GM23338 (cell line): ENCODE results near the gene TMEM123. TPM values are rescaled to one million over a fixed set of nuclear protein-coding genes. Genes with fewer than 3 reads are reported as not detected.

Experiments
- ATAC-seq: fragments of 200-7000 bp; cut with Tn5 transposase; 3 replicates; pipeline ENCODE4 v1.9.1; 2020
- DNase-seq: peaks from one replicate; pipeline ENCODE4 v3.0.0-alpha.2; 2015; ENCODE audit warnings: low spot score
- H2AFZ ChIP-seq: fragments of 200-600 bp; sonication (generic); 2 replicates; pipeline ENCODE4 v1.8.0; 2016; ENCODE audit warnings: antibody characterized with exemption, mild to moderate bottlenecking, moderate library complexity
- H3F3A ChIP-seq: fragments of 200-600 bp; sonication (generic); replicated peaks from 2 replicates; pipeline ENCODE4 v1.8.0; 2017; ENCODE audit warnings: antibody characterized with exemption, mixed run types, low read depth
- H3K27ac ChIP-seq: fragments of 200-600 bp; sonication (generic); 2 replicates; pipeline ENCODE4 v1.6.1; 2016; ENCODE audit warnings: low read depth
- H3K27me3 ChIP-seq: fragments of 200-600 bp; sonication (generic); 2 replicates; pipeline ENCODE4 v1.8.0; 2016; ENCODE audit warnings: mild to moderate bottlenecking, mixed run types, moderate library complexity; ENCODE audit not compliant: insufficient read depth
- H3K36me3 ChIP-seq: fragments of 200-600 bp; sonication (generic); 2 replicates; pipeline ENCODE4 v1.8.0; 2016; ENCODE audit warnings: mild to moderate bottlenecking; ENCODE audit not compliant: insufficient read depth
- H3K4me1 ChIP-seq: fragments of 200-600 bp; sonication (generic); 2 replicates; pipeline ENCODE4 v1.8.0; 2016; ENCODE audit warnings: mild to moderate bottlenecking, moderate library complexity; ENCODE audit not compliant: insufficient read depth
- H3K4me2 ChIP-seq: fragments of 200-600 bp; sonication (generic); 2 replicates; pipeline ENCODE4 v1.7.1; 2017; ENCODE audit warnings: mixed run types
- H3K4me3 ChIP-seq: fragments of 200-600 bp; sonication (generic); 2 replicates; pipeline ENCODE4 v1.6.1; 2016; ENCODE audit warnings: mixed run types
- H3K79me2 ChIP-seq: fragments of 200-600 bp; sonication (generic); replicated peaks from 2 replicates; pipeline ENCODE4 v1.8.0; 2017; ENCODE audit warnings: mild to moderate bottlenecking; ENCODE audit not compliant: insufficient read depth
- H3K9me2 ChIP-seq: fragments of 200-600 bp; sonication (generic); 2 replicates; pipeline ENCODE4 v1.8.0; 2017; ENCODE audit not compliant: insufficient read depth
- H4K20me1 ChIP-seq: fragments of 200-600 bp; sonication (generic); replicated peaks from 2 replicates; pipeline ENCODE4 v1.8.0; 2017; ENCODE audit warnings: mild to moderate bottlenecking; ENCODE audit not compliant: insufficient read depth
- H3K27ac Mint-ChIP-seq: 2 replicates; pipeline ENCODE4 v1.8.0; 2020; ENCODE audit warnings: inconsistent platforms, mild to moderate bottlenecking, moderate library complexity, mixed read lengths
- H3K27me3 Mint-ChIP-seq: 3 replicates; pipeline ENCODE4 v1.8.0; 2022; ENCODE audit warnings: low read depth, mild to moderate bottlenecking, moderate library complexity, mixed read lengths, inconsistent platforms; ENCODE audit not compliant: insufficient read depth, poor library complexity
- H3K36me3 Mint-ChIP-seq: 3 replicates; pipeline ENCODE4 v1.8.0; 2021; ENCODE audit warnings: low read depth, mild to moderate bottlenecking, inconsistent platforms, moderate library complexity, mixed read lengths
- H3K4me1 Mint-ChIP-seq: 3 replicates; pipeline ENCODE4 v1.8.0; 2020; ENCODE audit warnings: mild to moderate bottlenecking, inconsistent platforms, mixed read lengths
- H3K4me3 Mint-ChIP-seq: 3 replicates; pipeline ENCODE4 v1.8.0; 2021; ENCODE audit warnings: moderate library complexity, mild to moderate bottlenecking, inconsistent platforms, mixed read lengths
- H3K9me3 Mint-ChIP-seq: 3 replicates; pipeline ENCODE4 v1.8.0; 2020; ENCODE audit warnings: moderate library complexity, mild to moderate bottlenecking, inconsistent platforms, mixed read lengths
- CREB1 ChIP-seq: fragments of 250-450 bp; sonication (Bioruptor Pico); IDR thresholded peaks from 2 replicates; pipeline ENCODE4 v1.5.0; 2020; ENCODE audit warnings: low read depth, mild to moderate bottlenecking, moderate library complexity
- EZH2 ChIP-seq: fragments of 200-600 bp; sonication (generic); IDR thresholded peaks from one replicate; pipeline ENCODE4 v1.8.0; 2017; ENCODE audit warnings: antibody characterized with exemption, mild to moderate bottlenecking, low read depth; ENCODE audit not compliant: unreplicated experiment
- EZH2phosphoT487 ChIP-seq: fragments of 200-600 bp; sonication (generic); IDR thresholded peaks from one replicate; pipeline ENCODE4 v1.8.1; 2018; ENCODE audit warnings: antibody characterized with exemption; ENCODE audit not compliant: unreplicated experiment
- JUNB ChIP-seq: IDR thresholded peaks from one replicate; pipeline ENCODE4 v1.6.1; 2016; ENCODE audit warnings: antibody characterized with exemption; ENCODE audit not compliant: unreplicated experiment
- NANOG ChIP-seq: IDR thresholded peaks from 2 replicates; pipeline ENCODE4 v1.6.1; 2016; ENCODE audit warnings: antibody characterized with exemption, borderline replicate concordance
- POLR2AphosphoS5 ChIP-seq: IDR thresholded peaks from 2 replicates; pipeline ENCODE4 v1.6.1; 2016; ENCODE audit warnings: antibody characterized with exemption, low read depth
- STAT1 ChIP-seq: IDR thresholded peaks from one replicate; pipeline ENCODE4 v1.6.1; 2016; ENCODE audit warnings: antibody characterized with exemption; ENCODE audit not compliant: unreplicated experiment
- ZNF114 ChIP-seq: fragments of 250-450 bp; sonication (Bioruptor Pico); IDR thresholded peaks from 2 replicates; pipeline ENCODE4 v1.5.0; 2020; ENCODE audit warnings: mild to moderate bottlenecking, moderate library complexity
- ZNF331 ChIP-seq: fragments of 250-450 bp; sonication (Bioruptor Pico); IDR thresholded peaks from 2 replicates; pipeline ENCODE4 v1.5.0; 2020; ENCODE audit warnings: low read depth, mild to moderate bottlenecking, moderate library complexity
- polyA plus RNA-seq: library from polyadenylated mRNA; unstranded; fragments of >200 nt; fragmentation: Nextera tagmentation; extraction: Ambion mirVana; gene quantifications from 2 replicates; pipeline ENCODE4 v1.2.1, GENCODE V29; 2016
- total RNA-seq: library from RNA; depleted of rRNA; stranded (reverse); fragments of >200 nt; shearing (Covaris generic); gene quantifications from 2 replicates; pipeline ENCODE4 v1.2.3, GENCODE V29; 2014
- TF ChIP-seq, protein P1 (sequence below), 2 experiments: fragments of 200-600 bp in 1 of 2; sonication (generic) in 1 of 2; conservative IDR thresholded peaks; 2 replicates each; pipeline versions ENCODE4 v1.5.1 to v1.6.1; 2016 to 2017; ENCODE audit warnings: antibody characterized with exemption in 2 of 2, low read depth in 2 of 2, mild to moderate bottlenecking in 2 of 2, moderate library complexity in 1 of 2
- TF ChIP-seq, protein P2 (sequence below): IDR thresholded peaks from one replicate; pipeline ENCODE4 v1.6.1; 2018; ENCODE audit warnings: antibody characterized with exemption; ENCODE audit not compliant: unreplicated experiment
- TF ChIP-seq, protein P3 (sequence below): IDR thresholded peaks from 2 replicates; pipeline ENCODE4 v1.6.1; 2016; ENCODE audit warnings: antibody characterized with exemption
- TF ChIP-seq, protein P4 (sequence below): fragments of 250-450 bp; sonication (Bioruptor Pico); IDR thresholded peaks from 2 replicates; pipeline ENCODE4 v1.5.0; 2020; ENCODE audit warnings: mild to moderate bottlenecking, moderate library complexity

TMEM123 gene
- total and polyA plus RNA-seq, 2 experiments from 2014 or later = 44.1 to 61.0 TPM

DNA sequence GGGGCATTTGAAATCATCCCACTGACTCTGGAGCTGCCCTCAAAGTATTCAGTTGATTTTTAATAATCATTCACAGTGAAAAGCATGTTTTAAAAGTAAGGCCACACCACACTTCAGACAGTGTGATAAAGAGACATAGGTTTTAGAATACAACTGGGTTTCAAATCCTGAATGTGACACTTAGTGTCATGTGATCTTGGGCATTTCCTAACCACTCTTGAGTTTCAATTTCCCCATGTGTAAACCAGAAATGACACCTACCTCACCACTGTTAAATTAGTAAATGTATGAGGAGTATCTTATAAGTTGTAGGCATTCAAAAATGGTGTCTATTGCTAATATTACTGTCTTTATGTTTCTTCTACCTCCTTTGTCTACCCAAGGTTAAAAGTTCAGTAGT, 5.4 kb downstream of the TMEM123 start:
- no peak overlapping the region for H3K27ac Mint-ChIP-seq

More for the DNA sequence above, 5.4 kb downstream of the TMEM123 start:
- Histone ChIP-seq H3K27ac (no peak overlapping the region), H3K79me2 (peaks cover 59% of the 10 kb centered on the region), H2AFZ (no peak overlapping the region), H3K4me2 (no peak overlapping the region), H3K9me2 (no peaks in the 10 kb centered on the region), H4K20me1 (peaks cover 47% of the 10 kb centered on the region), H3K27me3 (peaks cover 19% of the 10 kb centered on the region), H3K4me1 (peaks cover 25% of the 10 kb centered on the region), H3K4me3 (no peak overlapping the region), H3K36me3 (no peaks in the 10 kb centered on the region), H3F3A (no peaks in the 10 kb centered on the region)
- H3K4me1 Mint-ChIP-seq = peaks cover 29% of the 10 kb centered on the region
- DNase-seq (no peak), ATAC-seq (no peak)
- TF ChIP-seq EZH2phosphoT487 = no peak
- TF ChIP-seq, protein P1, sequence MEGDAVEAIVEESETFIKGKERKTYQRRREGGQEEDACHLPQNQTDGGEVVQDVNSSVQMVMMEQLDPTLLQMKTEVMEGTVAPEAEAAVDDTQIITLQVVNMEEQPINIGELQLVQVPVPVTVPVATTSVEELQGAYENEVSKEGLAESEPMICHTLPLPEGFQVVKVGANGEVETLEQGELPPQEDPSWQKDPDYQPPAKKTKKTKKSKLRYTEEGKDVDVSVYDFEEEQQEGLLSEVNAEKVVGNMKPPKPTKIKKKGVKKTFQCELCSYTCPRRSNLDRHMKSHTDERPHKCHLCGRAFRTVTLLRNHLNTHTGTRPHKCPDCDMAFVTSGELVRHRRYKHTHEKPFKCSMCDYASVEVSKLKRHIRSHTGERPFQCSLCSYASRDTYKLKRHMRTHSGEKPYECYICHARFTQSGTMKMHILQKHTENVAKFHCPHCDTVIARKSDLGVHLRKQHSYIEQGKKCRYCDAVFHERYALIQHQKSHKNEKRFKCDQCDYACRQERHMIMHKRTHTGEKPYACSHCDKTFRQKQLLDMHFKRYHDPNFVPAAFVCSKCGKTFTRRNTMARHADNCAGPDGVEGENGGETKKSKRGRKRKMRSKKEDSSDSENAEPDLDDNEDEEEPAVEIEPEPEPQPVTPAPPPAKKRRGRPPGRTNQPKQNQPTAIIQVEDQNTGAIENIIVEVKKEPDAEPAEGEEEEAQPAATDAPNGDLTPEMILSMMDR (conservative IDR thresholded peaks at IDR 0.05; ENCODE audit: low read depth in 2 of 2) = no peak
- no peak for TF ChIP-seq POLR2AphosphoS5
- TF ChIP-seq, protein P2, sequence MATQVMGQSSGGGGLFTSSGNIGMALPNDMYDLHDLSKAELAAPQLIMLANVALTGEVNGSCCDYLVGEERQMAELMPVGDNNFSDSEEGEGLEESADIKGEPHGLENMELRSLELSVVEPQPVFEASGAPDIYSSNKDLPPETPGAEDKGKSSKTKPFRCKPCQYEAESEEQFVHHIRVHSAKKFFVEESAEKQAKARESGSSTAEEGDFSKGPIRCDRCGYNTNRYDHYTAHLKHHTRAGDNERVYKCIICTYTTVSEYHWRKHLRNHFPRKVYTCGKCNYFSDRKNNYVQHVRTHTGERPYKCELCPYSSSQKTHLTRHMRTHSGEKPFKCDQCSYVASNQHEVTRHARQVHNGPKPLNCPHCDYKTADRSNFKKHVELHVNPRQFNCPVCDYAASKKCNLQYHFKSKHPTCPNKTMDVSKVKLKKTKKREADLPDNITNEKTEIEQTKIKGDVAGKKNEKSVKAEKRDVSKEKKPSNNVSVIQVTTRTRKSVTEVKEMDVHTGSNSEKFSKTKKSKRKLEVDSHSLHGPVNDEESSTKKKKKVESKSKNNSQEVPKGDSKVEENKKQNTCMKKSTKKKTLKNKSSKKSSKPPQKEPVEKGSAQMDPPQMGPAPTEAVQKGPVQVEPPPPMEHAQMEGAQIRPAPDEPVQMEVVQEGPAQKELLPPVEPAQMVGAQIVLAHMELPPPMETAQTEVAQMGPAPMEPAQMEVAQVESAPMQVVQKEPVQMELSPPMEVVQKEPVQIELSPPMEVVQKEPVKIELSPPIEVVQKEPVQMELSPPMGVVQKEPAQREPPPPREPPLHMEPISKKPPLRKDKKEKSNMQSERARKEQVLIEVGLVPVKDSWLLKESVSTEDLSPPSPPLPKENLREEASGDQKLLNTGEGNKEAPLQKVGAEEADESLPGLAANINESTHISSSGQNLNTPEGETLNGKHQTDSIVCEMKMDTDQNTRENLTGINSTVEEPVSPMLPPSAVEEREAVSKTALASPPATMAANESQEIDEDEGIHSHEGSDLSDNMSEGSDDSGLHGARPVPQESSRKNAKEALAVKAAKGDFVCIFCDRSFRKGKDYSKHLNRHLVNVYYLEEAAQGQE = no peak
- TF ChIP-seq ZNF114 (CRISPR knock-in tag) = no peak
- no peak for TF ChIP-seq CREB1 (CRISPR knock-in tag)
- TF ChIP-seq, protein P3, sequence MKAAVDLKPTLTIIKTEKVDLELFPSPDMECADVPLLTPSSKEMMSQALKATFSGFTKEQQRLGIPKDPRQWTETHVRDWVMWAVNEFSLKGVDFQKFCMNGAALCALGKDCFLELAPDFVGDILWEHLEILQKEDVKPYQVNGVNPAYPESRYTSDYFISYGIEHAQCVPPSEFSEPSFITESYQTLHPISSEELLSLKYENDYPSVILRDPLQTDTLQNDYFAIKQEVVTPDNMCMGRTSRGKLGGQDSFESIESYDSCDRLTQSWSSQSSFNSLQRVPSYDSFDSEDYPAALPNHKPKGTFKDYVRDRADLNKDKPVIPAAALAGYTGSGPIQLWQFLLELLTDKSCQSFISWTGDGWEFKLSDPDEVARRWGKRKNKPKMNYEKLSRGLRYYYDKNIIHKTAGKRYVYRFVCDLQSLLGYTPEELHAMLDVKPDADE = no peak
- TF ChIP-seq, protein P4, sequence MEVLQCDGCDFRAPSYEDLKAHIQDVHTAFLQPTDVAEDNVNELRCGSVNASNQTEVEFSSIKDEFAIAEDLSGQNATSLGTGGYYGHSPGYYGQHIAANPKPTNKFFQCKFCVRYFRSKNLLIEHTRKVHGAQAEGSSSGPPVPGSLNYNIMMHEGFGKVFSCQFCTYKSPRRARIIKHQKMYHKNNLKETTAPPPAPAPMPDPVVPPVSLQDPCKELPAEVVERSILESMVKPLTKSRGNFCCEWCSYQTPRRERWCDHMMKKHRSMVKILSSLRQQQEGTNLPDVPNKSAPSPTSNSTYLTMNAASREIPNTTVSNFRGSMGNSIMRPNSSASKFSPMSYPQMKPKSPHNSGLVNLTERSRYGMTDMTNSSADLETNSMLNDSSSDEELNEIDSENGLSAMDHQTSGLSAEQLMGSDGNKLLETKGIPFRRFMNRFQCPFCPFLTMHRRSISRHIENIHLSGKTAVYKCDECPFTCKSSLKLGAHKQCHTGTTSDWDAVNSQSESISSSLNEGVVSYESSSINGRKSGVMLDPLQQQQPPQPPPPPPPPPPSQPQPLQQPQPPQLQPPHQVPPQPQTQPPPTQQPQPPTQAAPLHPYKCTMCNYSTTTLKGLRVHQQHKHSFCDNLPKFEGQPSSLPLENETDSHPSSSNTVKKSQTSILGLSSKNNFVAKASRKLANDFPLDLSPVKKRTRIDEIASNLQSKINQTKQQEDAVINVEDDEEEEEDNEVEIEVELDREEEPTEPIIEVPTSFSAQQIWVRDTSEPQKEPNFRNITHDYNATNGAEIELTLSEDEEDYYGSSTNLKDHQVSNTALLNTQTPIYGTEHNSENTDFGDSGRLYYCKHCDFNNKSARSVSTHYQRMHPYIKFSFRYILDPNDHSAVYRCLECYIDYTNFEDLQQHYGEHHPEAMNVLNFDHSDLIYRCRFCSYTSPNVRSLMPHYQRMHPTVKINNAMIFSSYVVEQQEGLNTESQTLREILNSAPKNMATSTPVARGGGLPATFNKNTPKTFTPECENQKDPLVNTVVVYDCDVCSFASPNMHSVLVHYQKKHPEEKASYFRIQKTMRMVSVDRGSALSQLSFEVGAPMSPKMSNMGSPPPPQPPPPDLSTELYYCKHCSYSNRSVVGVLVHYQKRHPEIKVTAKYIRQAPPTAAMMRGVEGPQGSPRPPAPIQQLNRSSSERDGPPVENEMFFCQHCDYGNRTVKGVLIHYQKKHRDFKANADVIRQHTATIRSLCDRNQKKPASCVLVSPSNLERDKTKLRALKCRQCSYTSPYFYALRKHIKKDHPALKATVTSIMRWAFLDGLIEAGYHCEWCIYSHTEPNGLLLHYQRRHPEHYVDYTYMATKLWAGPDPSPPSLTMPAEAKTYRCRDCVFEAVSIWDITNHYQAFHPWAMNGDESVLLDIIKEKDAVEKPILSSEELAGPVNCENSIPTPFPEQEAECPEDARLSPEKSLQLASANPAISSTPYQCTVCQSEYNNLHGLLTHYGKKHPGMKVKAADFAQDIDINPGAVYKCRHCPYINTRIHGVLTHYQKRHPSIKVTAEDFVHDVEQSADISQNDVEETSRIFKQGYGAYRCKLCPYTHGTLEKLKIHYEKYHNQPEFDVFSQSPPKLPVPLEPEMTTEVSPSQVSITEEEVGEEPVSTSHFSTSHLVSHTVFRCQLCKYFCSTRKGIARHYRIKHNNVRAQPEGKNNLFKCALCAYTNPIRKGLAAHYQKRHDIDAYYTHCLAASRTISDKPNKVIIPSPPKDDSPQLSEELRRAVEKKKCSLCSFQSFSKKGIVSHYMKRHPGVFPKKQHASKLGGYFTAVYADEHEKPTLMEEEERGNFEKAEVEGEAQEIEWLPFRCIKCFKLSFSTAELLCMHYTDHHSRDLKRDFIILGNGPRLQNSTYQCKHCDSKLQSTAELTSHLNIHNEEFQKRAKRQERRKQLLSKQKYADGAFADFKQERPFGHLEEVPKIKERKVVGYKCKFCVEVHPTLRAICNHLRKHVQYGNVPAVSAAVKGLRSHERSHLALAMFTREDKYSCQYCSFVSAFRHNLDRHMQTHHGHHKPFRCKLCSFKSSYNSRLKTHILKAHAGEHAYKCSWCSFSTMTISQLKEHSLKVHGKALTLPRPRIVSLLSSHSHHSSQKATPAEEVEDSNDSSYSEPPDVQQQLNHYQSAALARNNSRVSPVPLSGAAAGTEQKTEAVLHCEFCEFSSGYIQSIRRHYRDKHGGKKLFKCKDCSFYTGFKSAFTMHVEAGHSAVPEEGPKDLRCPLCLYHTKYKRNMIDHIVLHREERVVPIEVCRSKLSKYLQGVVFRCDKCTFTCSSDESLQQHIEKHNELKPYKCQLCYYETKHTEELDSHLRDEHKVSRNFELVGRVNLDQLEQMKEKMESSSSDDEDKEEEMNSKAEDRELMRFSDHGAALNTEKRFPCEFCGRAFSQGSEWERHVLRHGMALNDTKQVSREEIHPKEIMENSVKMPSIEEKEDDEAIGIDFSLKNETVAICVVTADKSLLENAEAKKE (CRISPR knock-in tag) = no peak
- TF ChIP-seq NANOG = no peak
- no peak for TF ChIP-seq ZNF331
- TF ChIP-seq EZH2 = no peak
- no peak for TF ChIP-seq JUNB
- TF ChIP-seq STAT1 = no peak
- H3K9me3 Mint-ChIP-seq = peaks cover 12% of the 10 kb centered on the region; the same call in 2 of the 3 replicates
- peaks cover 6% of the 10 kb centered on the region for H3K27me3 Mint-ChIP-seq
- H3K4me3 Mint-ChIP-seq = no peak overlapping the region
- peaks cover 43% of the 10 kb centered on the region for H3K36me3 Mint-ChIP-seq
